WTC11 (cell line): ENCODE results near the gene NRP2. TPM values are rescaled to one million over a fixed set of nuclear protein-coding genes. Genes with fewer than 3 reads are reported as not detected.

Source experiments
- ATAC-seq: fragments of 200-7000 bp; cut with Tn5 transposase; 2 replicates; pipeline ENCODE4 v1.10.0; 2021; ENCODE audit warnings: mild to moderate bottlenecking, moderate library complexity
- CTCF ChIA-PET: fragments of 300-600 bp; sonication (Branson Sonifier 250); formaldehyde crosslinking; loops from one replicate; lab custom pipeline; 2021; ENCODE audit warnings: antibody characterized with exemption; lab: Charles Lee
- POLR2A ChIA-PET: fragments of 350-600 bp; sonication (Branson Sonifier 250); formaldehyde crosslinking; loops from one replicate; lab custom pipeline; 2021; ENCODE audit warnings: antibody characterized with exemption; lab: Charles Lee
- DNase-seq: peaks from one replicate; pipeline ENCODE4 v3.0.0; 2021; ENCODE audit warnings: low spot score
- H3K27ac Mint-ChIP-seq: 2 replicates; pipeline ENCODE4 v1.8.0; 2021; ENCODE audit warnings: mixed read lengths
- H3K27me3 Mint-ChIP-seq: 2 replicates; pipeline ENCODE4 v1.8.0; 2021; ENCODE audit warnings: low read depth, mild to moderate bottlenecking, moderate library complexity, mixed read lengths
- H3K36me3 Mint-ChIP-seq: 2 replicates; pipeline ENCODE4 v1.8.0; 2021; ENCODE audit warnings: mixed read lengths
- H3K4me1 Mint-ChIP-seq: 2 replicates; pipeline ENCODE4 v1.8.0; 2022; ENCODE audit warnings: mixed read lengths
- H3K4me3 Mint-ChIP-seq: 2 replicates; pipeline ENCODE4 v1.8.0; 2021; ENCODE audit warnings: mild to moderate bottlenecking, moderate library complexity, mixed read lengths
- H3K9me3 Mint-ChIP-seq: 2 replicates; pipeline ENCODE4 v1.8.0; 2021; ENCODE audit warnings: mixed read lengths
- AFF4 ChIP-seq: sonication (generic); formaldehyde crosslinking; IDR thresholded peaks from 2 replicates; pipeline ENCODE4 v1.8.1; 2023; ENCODE audit warnings: mild to moderate bottlenecking, missing genetic modification reagents, borderline replicate concordance
- ATF2 ChIP-seq: sonication (generic); formaldehyde crosslinking; IDR thresholded peaks from 2 replicates; pipeline ENCODE4 v1.8.1; 2022; ENCODE audit warnings: low read depth, missing genetic modification reagents, borderline replicate concordance
- ATF3 ChIP-seq: sonication (generic); formaldehyde crosslinking; conservative IDR thresholded peaks from 2 replicates; pipeline ENCODE4 v1.8.1; 2022; ENCODE audit warnings: mild to moderate bottlenecking, missing genetic modification reagents
- CDX4 ChIP-seq: fragments of 250-450 bp; sonication (Bioruptor Pico); IDR thresholded peaks from 2 replicates; pipeline ENCODE4 v1.9.0; 2021; ENCODE audit warnings: moderate library complexity, mild to moderate bottlenecking, inconsistent platforms, borderline replicate concordance
- ERG ChIP-seq: fragments of 250-450 bp; sonication (Bioruptor Pico); IDR thresholded peaks from 2 replicates; pipeline ENCODE4 v1.8.0; 2021; ENCODE audit warnings: mild to moderate bottlenecking
- GRHL2 ChIP-seq: fragments of 250-450 bp; sonication (Bioruptor Pico); IDR thresholded peaks from 2 replicates; pipeline ENCODE4 v1.8.0; 2022; ENCODE audit warnings: mild to moderate bottlenecking, moderate library complexity; ENCODE audit not compliant: insufficient replicate concordance, severe bottlenecking
- GTF2I ChIP-seq: fragments of 250-450 bp; sonication (Bioruptor Pico); conservative IDR thresholded peaks from 2 replicates; pipeline ENCODE4 v1.4.0; 2021; ENCODE audit warnings: mild to moderate bottlenecking
- HMGA2 ChIP-seq: fragments of 250-450 bp; sonication (Bioruptor Pico); IDR thresholded peaks from 2 replicates; pipeline ENCODE4 v1.4.0; 2021; ENCODE audit warnings: mild to moderate bottlenecking, moderate library complexity
- TEAD4 ChIP-seq: sonication (generic); formaldehyde crosslinking; IDR thresholded peaks from 2 replicates; pipeline ENCODE4 v1.8.0; 2022; ENCODE audit warnings: mild to moderate bottlenecking, missing genetic modification reagents
- ZBTB21 ChIP-seq: sonication (generic); formaldehyde crosslinking; IDR thresholded peaks from 2 replicates; pipeline ENCODE4 v1.8.1; 2023; ENCODE audit warnings: mild to moderate bottlenecking, missing genetic modification reagents, borderline replicate concordance
- ZMAT4 ChIP-seq: fragments of 250-450 bp; sonication (Bioruptor Pico); IDR thresholded peaks from 2 replicates; pipeline ENCODE4 v1.9.0; 2021; ENCODE audit warnings: mild to moderate bottlenecking
- ZNF121 ChIP-seq: sonication (generic); formaldehyde crosslinking; IDR thresholded peaks from 2 replicates; pipeline ENCODE4 v1.8.0; 2023; ENCODE audit warnings: missing genetic modification reagents
- ZNF232 ChIP-seq: sonication (generic); formaldehyde crosslinking; IDR thresholded peaks from 2 replicates; pipeline ENCODE4 v1.8.0; 2022; ENCODE audit warnings: mild to moderate bottlenecking, missing genetic modification reagents
- ZNF317 ChIP-seq: sonication (generic); formaldehyde crosslinking; IDR thresholded peaks from 2 replicates; pipeline ENCODE4 v1.8.1; 2023; ENCODE audit warnings: low read depth, mild to moderate bottlenecking, moderate library complexity, missing genetic modification reagents, borderline replicate concordance
- ZNF396 ChIP-seq: fragments of 250-450 bp; sonication (Bioruptor Pico); IDR thresholded peaks from 2 replicates; pipeline ENCODE4 v1.8.0; 2021; ENCODE audit warnings: mild to moderate bottlenecking, moderate library complexity, borderline replicate concordance
- ZNF425 ChIP-seq: fragments of 250-450 bp; sonication (Bioruptor Pico); conservative IDR thresholded peaks from 2 replicates; pipeline ENCODE4 v1.9.0; 2021; ENCODE audit warnings: mild to moderate bottlenecking
- ZNF532 ChIP-seq: fragments of 250-450 bp; sonication (Bioruptor Pico); IDR thresholded peaks from 2 replicates; pipeline ENCODE4 v1.9.0; 2021; ENCODE audit warnings: mild to moderate bottlenecking, borderline replicate concordance
- total RNA-seq: library from RNA; stranded (reverse); gene quantifications from 3 replicates; pipeline ENCODE4 v1.2.3, GENCODE V29; 2021

NRP2 gene
- total RNA-seq, 1 experiment from 2014 or later, result 41.0 TPM

- H3K36me3 Mint-ChIP-seq, result peaks cover 25% of the 10 kb centered on the region
- H3K9me3 Mint-ChIP-seq, result peaks cover 28% of the 10 kb centered on the region
- no peak overlapping the region for H3K27ac Mint-ChIP-seq
- H3K4me1 Mint-ChIP-seq, result peaks cover 20% of the 10 kb centered on the region
- H3K27me3 Mint-ChIP-seq, result peaks cover 2% of the 10 kb centered on the region; the same call in 1 of the 2 replicates
- DNase-seq, result no peak
- no peak for TF ChIP-seq ZNF121 (CRISPR knock-in tag)
- no peak for TF ChIP-seq TEAD4 (CRISPR knock-in tag)
- no peak for TF ChIP-seq ZBTB21 (CRISPR knock-in tag)
- no peak for TF ChIP-seq ZNF232 (CRISPR knock-in tag)
- TF ChIP-seq CDX4 (CRISPR knock-in tag), result no peak
- no peak for TF ChIP-seq ZNF425 (CRISPR knock-in tag)
- TF ChIP-seq GRHL2 (CRISPR knock-in tag), result no peak
- no peak for TF ChIP-seq ERG (CRISPR knock-in tag)
- no peak for TF ChIP-seq HMGA2 (CRISPR knock-in tag)
- TF ChIP-seq ZNF532 (CRISPR knock-in tag), result no peak
- no peak for TF ChIP-seq ATF2
- ChIA-PET CTCF (no interaction called here), POLR2A (no interaction called here)
- no peak overlapping the region for H3K4me3 Mint-ChIP-seq
- ATAC-seq, result no peak
Measured at GRCh38 chr2:205802065-205802464, 119.8 kb downstream of the NRP2 start.

- ChIA-PET POLR2A (no interaction called here), CTCF (no interaction called here)
- H3K27me3 Mint-ChIP-seq, result peaks cover 2% of the 10 kb centered on the region; the same call in 1 of the 2 replicates
- H3K36me3 Mint-ChIP-seq, result peaks cover 18% of the 10 kb centered on the region
- ATAC-seq (no peak), DNase-seq (no peak)
- H3K27ac Mint-ChIP-seq, result no peak overlapping the region
- H3K9me3 Mint-ChIP-seq, result peaks cover 23% of the 10 kb centered on the region
- peaks cover 14% of the 10 kb centered on the region for H3K4me1 Mint-ChIP-seq
- no peak overlapping the region for H3K4me3 Mint-ChIP-seq
- no peak for TF ChIP-seq ZNF317 (CRISPR knock-in tag)
- TF ChIP-seq AFF4 (CRISPR knock-in tag), result no peak
- TF ChIP-seq ZNF396 (CRISPR knock-in tag), result no peak
- TF ChIP-seq ZNF425 (CRISPR knock-in tag), result no peak
- TF ChIP-seq GTF2I (CRISPR knock-in tag), result no peak
- no peak for TF ChIP-seq TEAD4 (CRISPR knock-in tag)
- no peak for TF ChIP-seq ZMAT4 (CRISPR knock-in tag)
- TF ChIP-seq ATF3 (CRISPR knock-in tag), result no peak
Measured at GRCh38 chr2:205802941-205803340, 120.6 kb downstream of the NRP2 start.
